Measurements from ENCODE around the gene LSAMP.

DNA sequence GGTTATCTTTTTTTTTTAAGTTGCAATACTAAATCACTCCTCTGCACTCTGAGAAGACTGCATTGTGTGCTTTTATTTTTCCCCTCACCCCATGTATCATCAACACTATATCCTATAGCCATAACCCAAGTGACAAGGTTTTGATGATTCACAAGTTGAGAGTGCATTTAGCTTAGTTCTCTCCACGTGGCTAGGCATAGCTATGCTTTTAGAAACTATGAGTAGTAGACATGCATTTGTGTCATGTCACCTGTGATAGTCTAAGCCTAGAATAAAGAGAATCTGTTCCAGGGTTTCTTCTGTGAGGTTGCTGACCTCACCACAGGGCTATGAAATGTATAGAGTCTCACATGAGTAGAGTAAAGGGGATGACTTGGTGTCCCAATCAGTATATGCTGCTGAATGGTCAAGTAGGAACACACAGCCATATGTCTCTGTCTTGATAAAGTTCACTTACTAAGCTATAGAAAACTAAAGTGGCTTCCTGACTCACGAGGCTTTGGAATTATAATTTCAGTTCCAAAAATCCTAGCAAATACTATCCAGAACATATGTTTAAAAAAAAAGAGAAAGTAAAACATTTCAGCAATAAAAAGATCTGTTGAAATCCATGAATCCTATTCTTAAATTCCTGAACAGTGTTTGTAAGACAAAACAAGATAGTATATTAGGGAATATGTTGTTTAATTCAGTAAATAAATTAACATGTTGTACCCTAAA lies 206.3 kb downstream of the LSAMP start:
- TF ChIP-seq FOSL1 (tag; conservative IDR thresholded peaks at IDR 0.05): no peak
- no peak for TF ChIP-seq RAD21 (CRISPR knock-in tag; conservative IDR thresholded peaks at IDR 0.05 in 1 of 2, IDR thresholded peaks at IDR 0.05 in 1 of 2)
- TF ChIP-seq TEAD2 (tag; IDR thresholded peaks at IDR 0.05): no peak
- TF ChIP-seq SMC3 (conservative IDR thresholded peaks at IDR 0.05; ENCODE audit: insufficient read depth, low read depth, low read length): no peak
- TF ChIP-seq, protein P1, sequence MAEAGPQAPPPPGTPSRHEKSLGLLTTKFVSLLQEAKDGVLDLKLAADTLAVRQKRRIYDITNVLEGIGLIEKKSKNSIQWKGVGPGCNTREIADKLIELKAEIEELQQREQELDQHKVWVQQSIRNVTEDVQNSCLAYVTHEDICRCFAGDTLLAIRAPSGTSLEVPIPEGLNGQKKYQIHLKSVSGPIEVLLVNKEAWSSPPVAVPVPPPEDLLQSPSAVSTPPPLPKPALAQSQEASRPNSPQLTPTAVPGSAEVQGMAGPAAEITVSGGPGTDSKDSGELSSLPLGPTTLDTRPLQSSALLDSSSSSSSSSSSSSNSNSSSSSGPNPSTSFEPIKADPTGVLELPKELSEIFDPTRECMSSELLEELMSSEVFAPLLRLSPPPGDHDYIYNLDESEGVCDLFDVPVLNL (CRISPR knock-in tag; IDR thresholded peaks at IDR 0.05; ENCODE audit: low read depth): no peak
- TF ChIP-seq MXI1 (IDR thresholded peaks at IDR 0.05; ENCODE audit: low read depth, low read length): no peak
- TF ChIP-seq, protein P2, sequence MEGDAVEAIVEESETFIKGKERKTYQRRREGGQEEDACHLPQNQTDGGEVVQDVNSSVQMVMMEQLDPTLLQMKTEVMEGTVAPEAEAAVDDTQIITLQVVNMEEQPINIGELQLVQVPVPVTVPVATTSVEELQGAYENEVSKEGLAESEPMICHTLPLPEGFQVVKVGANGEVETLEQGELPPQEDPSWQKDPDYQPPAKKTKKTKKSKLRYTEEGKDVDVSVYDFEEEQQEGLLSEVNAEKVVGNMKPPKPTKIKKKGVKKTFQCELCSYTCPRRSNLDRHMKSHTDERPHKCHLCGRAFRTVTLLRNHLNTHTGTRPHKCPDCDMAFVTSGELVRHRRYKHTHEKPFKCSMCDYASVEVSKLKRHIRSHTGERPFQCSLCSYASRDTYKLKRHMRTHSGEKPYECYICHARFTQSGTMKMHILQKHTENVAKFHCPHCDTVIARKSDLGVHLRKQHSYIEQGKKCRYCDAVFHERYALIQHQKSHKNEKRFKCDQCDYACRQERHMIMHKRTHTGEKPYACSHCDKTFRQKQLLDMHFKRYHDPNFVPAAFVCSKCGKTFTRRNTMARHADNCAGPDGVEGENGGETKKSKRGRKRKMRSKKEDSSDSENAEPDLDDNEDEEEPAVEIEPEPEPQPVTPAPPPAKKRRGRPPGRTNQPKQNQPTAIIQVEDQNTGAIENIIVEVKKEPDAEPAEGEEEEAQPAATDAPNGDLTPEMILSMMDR (IDR thresholded peaks at IDR 0.05 in 2 of 3, conservative IDR thresholded peaks at IDR 0.05 in 1 of 3; ENCODE audit: insufficient read depth in 2 of 3, low read depth in 1 of 3, low read length in 3 of 3): no peak
- TF ChIP-seq ZNF778 (CRISPR knock-in tag; IDR thresholded peaks at IDR 0.05): no peak
- no peak for TF ChIP-seq CEBPB (tag; IDR thresholded peaks at IDR 0.05)
- TF ChIP-seq, protein P3, sequence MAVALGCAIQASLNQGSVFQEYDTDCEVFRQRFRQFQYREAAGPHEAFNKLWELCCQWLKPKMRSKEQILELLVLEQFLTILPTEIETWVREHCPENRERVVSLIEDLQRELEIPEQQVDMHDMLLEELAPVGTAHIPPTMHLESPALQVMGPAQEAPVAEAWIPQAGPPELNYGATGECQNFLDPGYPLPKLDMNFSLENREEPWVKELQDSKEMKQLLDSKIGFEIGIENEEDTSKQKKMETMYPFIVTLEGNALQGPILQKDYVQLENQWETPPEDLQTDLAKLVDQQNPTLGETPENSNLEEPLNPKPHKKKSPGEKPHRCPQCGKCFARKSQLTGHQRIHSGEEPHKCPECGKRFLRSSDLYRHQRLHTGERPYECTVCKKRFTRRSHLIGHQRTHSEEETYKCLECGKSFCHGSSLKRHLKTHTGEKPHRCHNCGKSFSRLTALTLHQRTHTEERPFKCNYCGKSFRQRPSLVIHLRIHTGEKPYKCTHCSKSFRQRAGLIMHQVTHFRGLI (CRISPR knock-in tag; IDR thresholded peaks at IDR 0.05): no peak
- TF ChIP-seq, protein P4, sequence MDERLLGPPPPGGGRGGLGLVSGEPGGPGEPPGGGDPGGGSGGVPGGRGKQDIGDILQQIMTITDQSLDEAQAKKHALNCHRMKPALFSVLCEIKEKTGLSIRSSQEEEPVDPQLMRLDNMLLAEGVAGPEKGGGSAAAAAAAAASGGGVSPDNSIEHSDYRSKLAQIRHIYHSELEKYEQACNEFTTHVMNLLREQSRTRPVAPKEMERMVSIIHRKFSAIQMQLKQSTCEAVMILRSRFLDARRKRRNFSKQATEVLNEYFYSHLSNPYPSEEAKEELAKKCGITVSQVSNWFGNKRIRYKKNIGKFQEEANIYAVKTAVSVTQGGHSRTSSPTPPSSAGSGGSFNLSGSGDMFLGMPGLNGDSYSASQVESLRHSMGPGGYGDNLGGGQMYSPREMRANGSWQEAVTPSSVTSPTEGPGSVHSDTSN (CRISPR knock-in tag; IDR thresholded peaks at IDR 0.05; ENCODE audit: low read depth): no peak
- TF ChIP-seq, protein P4 (tag; conservative IDR thresholded peaks at IDR 0.05; ENCODE audit: low read depth): no peak
- TF ChIP-seq, protein P5, sequence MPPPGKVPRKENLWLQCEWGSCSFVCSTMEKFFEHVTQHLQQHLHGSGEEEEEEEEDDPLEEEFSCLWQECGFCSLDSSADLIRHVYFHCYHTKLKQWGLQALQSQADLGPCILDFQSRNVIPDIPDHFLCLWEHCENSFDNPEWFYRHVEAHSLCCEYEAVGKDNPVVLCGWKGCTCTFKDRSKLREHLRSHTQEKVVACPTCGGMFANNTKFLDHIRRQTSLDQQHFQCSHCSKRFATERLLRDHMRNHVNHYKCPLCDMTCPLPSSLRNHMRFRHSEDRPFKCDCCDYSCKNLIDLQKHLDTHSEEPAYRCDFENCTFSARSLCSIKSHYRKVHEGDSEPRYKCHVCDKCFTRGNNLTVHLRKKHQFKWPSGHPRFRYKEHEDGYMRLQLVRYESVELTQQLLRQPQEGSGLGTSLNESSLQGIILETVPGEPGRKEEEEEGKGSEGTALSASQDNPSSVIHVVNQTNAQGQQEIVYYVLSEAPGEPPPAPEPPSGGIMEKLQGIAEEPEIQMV (tag; conservative IDR thresholded peaks at IDR 0.05; ENCODE audit: low read depth): no peak
